GM18870 (cell line): ENCODE results near the gene PRAC1.

Experiments
- ATAC-seq: cut with Tn5 transposase; IDR thresholded peaks from one replicate; pipeline ENCODE4 v1.9.1; 2021; ENCODE audit warnings: moderate library complexity; ENCODE audit not compliant: unreplicated experiment

Gene PRAC1

DNA sequence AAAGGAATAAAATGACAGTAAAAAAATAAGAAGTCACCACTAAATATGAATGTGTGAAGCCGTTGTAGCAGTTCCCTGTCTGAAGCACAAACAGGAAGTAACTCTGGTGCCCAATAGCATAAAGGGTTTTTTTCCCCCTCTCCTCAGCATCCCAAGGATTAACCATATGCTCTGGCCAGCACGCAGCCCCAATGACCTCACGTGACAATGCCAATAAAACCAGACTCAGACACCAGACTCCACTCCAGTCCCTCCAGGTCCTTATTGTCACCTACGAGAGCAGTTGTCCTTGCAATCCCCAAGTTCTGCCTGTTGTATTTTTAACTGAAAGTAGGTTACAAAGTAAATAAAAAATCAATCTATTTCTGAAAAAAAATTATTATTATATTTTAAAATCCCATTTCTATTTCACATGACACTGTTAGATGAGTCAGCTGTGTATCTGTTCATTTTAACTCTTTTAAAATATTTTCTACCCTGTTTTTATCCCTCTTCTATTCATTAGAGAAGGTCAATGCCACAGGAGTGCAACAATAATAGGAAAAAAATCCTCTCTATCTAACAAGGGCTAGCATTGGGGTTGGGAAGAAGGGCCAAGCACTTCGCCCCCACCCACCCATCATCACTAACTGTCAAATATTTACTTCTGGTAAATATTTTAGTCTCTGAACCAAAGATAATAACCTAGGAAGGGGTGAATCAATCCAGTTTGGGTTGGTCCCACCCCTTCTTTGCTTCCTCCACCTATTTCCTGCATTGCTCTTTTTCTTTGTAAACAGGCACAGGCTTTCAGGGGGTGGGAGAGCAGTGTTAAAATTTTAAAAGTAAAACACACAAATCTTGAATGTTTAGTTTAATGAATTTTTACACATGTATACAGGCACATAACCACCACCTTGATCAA lies 6.6 kb downstream of the PRAC1 start:
- no peak for ATAC-seq

DNA sequence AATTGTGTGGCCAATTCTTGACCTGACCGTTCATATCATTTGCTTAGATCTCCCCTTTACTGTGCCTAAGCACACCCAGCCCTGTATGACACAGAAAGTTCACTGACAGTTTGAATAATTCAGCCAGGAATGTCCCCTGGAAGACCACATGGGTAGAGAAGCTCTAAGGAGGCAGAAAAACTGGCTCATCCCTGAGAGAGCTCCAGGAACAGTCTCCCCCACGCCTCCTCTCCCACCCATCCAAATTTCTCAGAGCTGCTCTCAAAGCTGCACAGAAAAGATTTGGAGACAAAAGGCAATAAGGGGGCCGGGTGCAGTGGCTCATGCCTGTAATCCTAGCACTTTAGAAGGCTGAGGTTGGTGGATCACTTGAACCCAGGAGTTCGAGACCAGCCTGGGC lies 11.2 kb downstream of the PRAC1 start:
- no peak for ATAC-seq

- no peak for ATAC-seq
Observed at GRCh38 chr17:48704361-48705248, 17.7 kb downstream of the PRAC1 start.

- no peak for ATAC-seq
Observed at GRCh38 chr17:48701864-48702532, 20.3 kb downstream of the PRAC1 start.

- no peak for ATAC-seq
Observed at GRCh38 chr17:48693178-48693577, 29.1 kb downstream of the PRAC1 start.

GRCh38 chr17:48692049-48692448 lies 30.3 kb downstream of the PRAC1 start:
- ATAC-seq = no peak

- ATAC-seq = no peak
Observed at GRCh38 chr17:48690655-48691054, 31.7 kb downstream of the PRAC1 start.

DNA sequence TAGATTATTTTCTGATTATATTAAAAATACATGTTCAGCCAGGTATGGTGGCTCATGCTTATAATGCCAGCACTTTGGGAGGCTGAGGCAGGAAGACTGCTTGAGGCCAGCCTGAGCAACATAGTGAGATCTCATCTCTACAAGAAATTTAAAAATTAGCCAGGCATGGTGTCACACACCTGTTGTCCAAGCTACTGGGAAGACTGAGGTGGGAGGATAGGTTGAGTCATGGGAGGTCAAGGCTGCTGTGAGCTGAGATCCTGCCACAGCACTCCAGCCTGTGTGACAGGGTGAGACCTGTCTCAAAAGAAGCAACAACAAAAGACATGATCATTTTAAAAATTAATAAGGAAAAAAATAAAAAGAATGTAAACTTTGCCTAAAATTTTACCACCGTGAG lies 40.7 kb downstream of the PRAC1 start:
- no peak for ATAC-seq

GRCh38 chr17:48679385-48680096 lies 42.8 kb downstream of the PRAC1 start:
- no peak for ATAC-seq

DNA sequence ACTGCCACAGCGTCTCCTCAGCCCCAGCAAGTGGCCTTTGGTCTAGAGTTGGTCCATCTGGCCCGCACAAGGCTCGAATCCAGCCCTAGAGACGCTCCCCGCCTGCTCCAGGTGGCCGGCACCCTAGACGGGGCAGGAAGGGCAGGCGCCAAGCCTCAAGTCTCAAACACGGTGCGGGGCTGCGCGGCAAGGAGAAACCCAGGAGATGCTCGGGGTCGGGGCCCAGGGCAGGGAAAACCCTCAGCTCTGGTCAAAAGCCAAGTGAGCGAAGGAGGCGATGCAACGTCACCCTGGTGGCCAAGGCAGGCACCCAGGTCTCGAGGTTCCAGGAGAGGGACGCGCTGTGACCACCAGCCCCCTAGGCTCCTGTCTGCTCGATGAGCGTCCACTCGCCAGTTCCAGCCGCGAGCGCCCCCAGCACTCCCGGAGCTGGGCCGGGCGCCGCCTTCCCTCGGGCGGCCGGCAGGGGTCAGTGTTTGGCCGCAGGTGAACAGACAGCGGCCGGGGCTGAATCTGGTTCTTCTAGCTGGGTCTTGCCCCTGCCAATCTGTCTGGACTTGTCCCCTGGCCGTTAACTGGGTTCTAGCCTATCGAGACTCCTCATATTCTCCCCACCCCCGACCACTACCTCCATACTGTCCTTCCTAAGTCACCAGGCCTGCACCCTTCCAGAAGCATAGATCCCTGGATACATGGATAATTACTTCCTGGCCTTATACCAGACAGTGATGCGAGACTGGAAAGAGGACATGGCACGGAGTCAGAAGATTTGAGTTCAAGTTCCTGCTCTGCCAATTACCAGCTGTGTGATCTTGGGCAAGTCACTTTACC lies 44.0 kb downstream of the PRAC1 start:
- no peak for ATAC-seq

GRCh38 chr17:48676963-48677558 lies 45.3 kb downstream of the PRAC1 start:
- no peak for ATAC-seq

DNA sequence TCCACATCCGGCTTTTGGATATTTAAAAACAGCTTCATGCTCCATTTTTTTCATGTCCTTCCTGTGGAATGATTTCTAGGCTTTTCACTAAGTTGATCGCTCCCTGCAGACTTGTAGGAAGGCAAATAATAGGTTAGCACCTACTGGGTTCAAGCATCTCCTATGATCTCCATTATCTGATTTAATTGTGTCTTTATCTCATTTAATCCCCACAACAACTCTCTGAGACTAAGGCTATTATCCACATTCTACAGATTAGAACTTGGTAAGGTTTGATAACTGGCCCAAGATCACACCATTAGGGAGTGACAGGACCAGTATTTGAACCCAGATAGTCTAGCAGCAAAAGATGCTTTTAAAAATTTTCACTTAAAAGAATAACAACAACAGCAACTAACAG lies 50.0 kb downstream of the PRAC1 start:
- no peak for ATAC-seq
